DOHH2 (cell line): ENCODE results near the gene SVBP.

ENCODE experiments used
- H3F3A ChIP-seq: fragments of 200-600 bp; sonication (generic), shearing (Covaris generic); 2 replicates; pipeline ENCODE4 v1.6.0; 2016; ENCODE audit warnings: antibody characterized with exemption, mild to moderate bottlenecking; ENCODE audit not compliant: control insufficient read depth, insufficient read depth
- H3K27ac ChIP-seq: fragments of 200-600 bp; sonication (generic); 2 replicates; pipeline ENCODE4 v1.5.1; 2014; ENCODE audit warnings: low read depth, mild to moderate bottlenecking, low read length, moderate library complexity
- H3K27me3 ChIP-seq: fragments of 200-600 bp; sonication (generic); 2 replicates; pipeline ENCODE4 v1.6.1; 2014; ENCODE audit warnings: mild to moderate bottlenecking, low read length, mixed read lengths; ENCODE audit not compliant: control insufficient read depth
- H3K36me3 ChIP-seq: fragments of 200-600 bp; sonication (generic); 2 replicates; pipeline ENCODE4 v1.6.1; 2014; ENCODE audit warnings: mild to moderate bottlenecking, low read length, moderate library complexity, mixed read lengths; ENCODE audit not compliant: control insufficient read depth
- H3K4me1 ChIP-seq: fragments of 200-600 bp; sonication (generic); 2 replicates; pipeline ENCODE4 v1.6.1; 2014; ENCODE audit warnings: mild to moderate bottlenecking, low read length, mixed read lengths; ENCODE audit not compliant: control insufficient read depth
- H3K4me2 ChIP-seq: fragments of 200-600 bp; sonication (generic); 2 replicates; pipeline ENCODE4 v1.6.0; 2014; ENCODE audit warnings: mild to moderate bottlenecking, low read length, moderate library complexity
- H3K4me3 ChIP-seq: fragments of 200-600 bp; sonication (generic); 2 replicates; pipeline ENCODE4 v1.5.1; 2014; ENCODE audit warnings: mild to moderate bottlenecking, low read length, mixed read lengths
- H3K79me2 ChIP-seq: fragments of 200-600 bp; sonication (generic); 2 replicates; pipeline ENCODE4 v1.6.1; 2014; ENCODE audit warnings: mild to moderate bottlenecking, low read length, mixed read lengths; ENCODE audit not compliant: control insufficient read depth
- H3K9me2 ChIP-seq: fragments of 200-600 bp; sonication (generic); replicated peaks from 2 replicates; pipeline ENCODE4 v1.6.1; 2014; ENCODE audit warnings: mild to moderate bottlenecking, low read length, mixed read lengths; ENCODE audit not compliant: control insufficient read depth
- H3K9me3 ChIP-seq: fragments of 200-600 bp; sonication (generic); 2 replicates; pipeline ENCODE4 v1.6.1; 2014; ENCODE audit warnings: antibody characterized with exemption, low read length, mixed read lengths; ENCODE audit not compliant: control insufficient read depth, insufficient read depth
- H4K20me1 ChIP-seq: fragments of 200-600 bp; sonication (generic); 2 replicates; pipeline ENCODE4 v1.6.0; 2014; ENCODE audit warnings: low read depth, mild to moderate bottlenecking, antibody characterized with exemption, low read length, moderate library complexity; ENCODE audit not compliant: control insufficient read depth, insufficient read depth
- EZH2phosphoT487 ChIP-seq: fragments of 200-600 bp; sonication (generic); IDR thresholded peaks from 2 replicates; pipeline ENCODE4 v1.6.1; 2017; ENCODE audit warnings: borderline replicate concordance, mild to moderate bottlenecking, antibody characterized with exemption, low read length, moderate library complexity, mixed read lengths
- TF ChIP-seq, protein P1 (sequence below): fragments of 200-600 bp; sonication (generic); IDR thresholded peaks from one replicate; pipeline ENCODE4 v1.5.1; 2014; ENCODE audit warnings: antibody characterized with exemption, mild to moderate bottlenecking, low read depth, low read length; ENCODE audit not compliant: poor library complexity, severe bottlenecking

The SVBP gene

DNA sequence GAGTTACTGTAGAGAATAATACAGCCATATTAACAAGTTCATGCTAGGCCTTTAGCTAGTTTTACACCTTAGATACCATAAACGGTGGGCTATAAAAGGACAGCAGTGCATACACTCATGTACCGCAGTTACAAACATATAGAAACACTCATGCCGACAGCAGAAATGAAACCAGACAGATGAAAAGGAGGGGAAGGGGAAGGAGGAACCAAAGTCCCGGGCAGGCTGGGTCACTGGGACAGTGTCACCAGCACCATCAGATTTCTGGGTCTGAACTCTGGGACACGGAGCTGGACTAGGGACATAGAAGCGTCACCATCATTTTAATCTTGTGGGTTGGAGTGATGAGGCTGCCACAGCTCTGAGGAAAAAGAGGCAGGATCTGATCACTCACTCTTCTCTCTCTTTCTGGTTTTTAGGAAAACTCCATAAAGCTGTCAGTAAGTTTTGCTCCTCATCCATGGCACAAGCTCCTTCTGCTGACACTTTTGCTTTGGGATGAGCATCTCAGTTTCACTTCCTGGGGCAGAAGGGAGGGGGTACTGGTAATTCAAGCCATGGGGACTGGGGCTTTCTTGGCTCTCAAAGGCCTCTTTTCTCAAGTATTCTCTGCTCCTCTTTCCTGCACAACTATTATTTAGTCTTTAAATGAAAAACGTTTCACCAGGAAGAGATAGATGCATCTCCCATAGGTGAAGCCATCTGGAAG, 21.4 kb upstream of the SVBP start:
- Histone ChIP-seq H3K4me2 (no peak overlapping the region), H3K36me3 (no peaks in the 10 kb centered on the region), H3K4me1 (peaks cover 6% of the 10 kb centered on the region), H3K27me3 (no peaks in the 10 kb centered on the region), H4K20me1 (no peaks in the 10 kb centered on the region), H3K4me3 (no peak overlapping the region), H3F3A (no peaks in the 10 kb centered on the region), H3K79me2 (no peaks in the 10 kb centered on the region), H3K27ac (no peak overlapping the region), H3K9me2 (no peaks in the 10 kb centered on the region), H3K9me3 (no peaks in the 10 kb centered on the region)
- TF ChIP-seq EZH2phosphoT487, result no peak
- TF ChIP-seq, protein P1, sequence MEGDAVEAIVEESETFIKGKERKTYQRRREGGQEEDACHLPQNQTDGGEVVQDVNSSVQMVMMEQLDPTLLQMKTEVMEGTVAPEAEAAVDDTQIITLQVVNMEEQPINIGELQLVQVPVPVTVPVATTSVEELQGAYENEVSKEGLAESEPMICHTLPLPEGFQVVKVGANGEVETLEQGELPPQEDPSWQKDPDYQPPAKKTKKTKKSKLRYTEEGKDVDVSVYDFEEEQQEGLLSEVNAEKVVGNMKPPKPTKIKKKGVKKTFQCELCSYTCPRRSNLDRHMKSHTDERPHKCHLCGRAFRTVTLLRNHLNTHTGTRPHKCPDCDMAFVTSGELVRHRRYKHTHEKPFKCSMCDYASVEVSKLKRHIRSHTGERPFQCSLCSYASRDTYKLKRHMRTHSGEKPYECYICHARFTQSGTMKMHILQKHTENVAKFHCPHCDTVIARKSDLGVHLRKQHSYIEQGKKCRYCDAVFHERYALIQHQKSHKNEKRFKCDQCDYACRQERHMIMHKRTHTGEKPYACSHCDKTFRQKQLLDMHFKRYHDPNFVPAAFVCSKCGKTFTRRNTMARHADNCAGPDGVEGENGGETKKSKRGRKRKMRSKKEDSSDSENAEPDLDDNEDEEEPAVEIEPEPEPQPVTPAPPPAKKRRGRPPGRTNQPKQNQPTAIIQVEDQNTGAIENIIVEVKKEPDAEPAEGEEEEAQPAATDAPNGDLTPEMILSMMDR, result no peak

DNA sequence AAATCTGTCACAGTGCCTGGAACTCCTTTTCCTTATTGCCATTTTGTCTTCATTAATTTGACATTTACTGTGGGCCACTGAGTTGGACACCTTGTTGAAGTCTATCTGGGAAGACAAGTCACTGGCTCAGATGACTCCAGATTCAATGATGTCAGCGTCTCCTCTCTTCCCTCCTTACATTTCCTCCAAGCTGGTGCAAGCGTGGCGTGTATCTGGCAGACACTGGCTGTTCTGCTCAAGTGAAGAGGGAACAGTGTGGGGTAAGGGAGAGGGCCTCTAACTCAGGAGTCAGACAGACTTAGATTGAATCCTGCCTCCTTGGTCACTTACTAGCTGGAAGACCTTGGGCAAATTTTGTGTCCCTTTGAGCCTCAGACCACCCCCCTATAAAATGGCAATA, 20.5 kb upstream of the SVBP start:
- TF ChIP-seq EZH2phosphoT487, result no peak
- TF ChIP-seq, protein P1, result no peak
- H3K27me3 ChIP-seq, result no peaks in the 10 kb centered on the region
- no peaks in the 10 kb centered on the region for H3K9me3 ChIP-seq
- H4K20me1 ChIP-seq, result no peaks in the 10 kb centered on the region
- H3K4me2 ChIP-seq, result no peak overlapping the region
- no peaks in the 10 kb centered on the region for H3K36me3 ChIP-seq
- no peak overlapping the region for H3K4me3 ChIP-seq
- H3F3A ChIP-seq, result no peaks in the 10 kb centered on the region
- H3K27ac ChIP-seq, result no peak overlapping the region
- H3K9me2 ChIP-seq, result no peaks in the 10 kb centered on the region
- no peaks in the 10 kb centered on the region for H3K79me2 ChIP-seq
- peaks cover 6% of the 10 kb centered on the region for H3K4me1 ChIP-seq

DNA sequence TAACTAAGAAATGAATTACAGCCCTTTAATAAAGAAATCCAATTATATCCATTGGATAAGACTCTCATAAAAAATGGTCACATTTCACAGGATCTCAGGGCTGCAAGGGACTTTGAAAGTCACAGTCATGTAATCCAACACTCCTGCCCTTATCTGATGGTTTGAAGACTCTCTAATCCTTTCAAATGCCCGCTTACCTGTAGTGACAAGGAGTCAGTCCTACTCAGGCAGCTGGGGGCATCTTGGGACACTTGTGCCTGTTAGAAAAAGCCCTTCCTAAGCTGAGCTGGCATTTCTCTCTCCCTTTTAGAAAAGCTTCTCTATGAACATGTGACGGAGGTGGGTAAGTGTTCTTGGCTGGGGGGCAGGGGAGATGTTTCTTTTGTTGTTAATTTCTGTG, 18.2 kb upstream of the SVBP start:
- Histone ChIP-seq H3K4me1 (peaks cover 6% of the 10 kb centered on the region), H3K27me3 (no peaks in the 10 kb centered on the region), H3K79me2 (no peaks in the 10 kb centered on the region), H3K36me3 (no peaks in the 10 kb centered on the region), H3K4me2 (no peak overlapping the region), H3F3A (no peaks in the 10 kb centered on the region), H3K9me2 (no peaks in the 10 kb centered on the region), H3K27ac (no peak overlapping the region), H4K20me1 (no peaks in the 10 kb centered on the region), H3K9me3 (no peaks in the 10 kb centered on the region), H3K4me3 (no peak overlapping the region)
- no peak for TF ChIP-seq EZH2phosphoT487
- TF ChIP-seq, protein P1, result no peak
